Measurements from ENCODE around the gene GALNT2. TPM values are rescaled to one million over a fixed set of nuclear protein-coding genes. Genes with fewer than 3 reads are reported as not detected.

Gene GALNT2
- total RNA-seq = 100 to 1,000 TPM in 4 of 9 donors, 10 to 100 TPM in 5; 54.1 to 220 (median 88.2) TPM
- polyA plus RNA-seq = 100 to 1,000 TPM in 1 of 3 donors, 10 to 100 TPM in 2; 22.3 to 164 (median 39.1) TPM
- long read RNA-seq, donor 1, full-length matches to known transcripts = 40 of 81 reads
- long read RNA-seq, donor 1, partial matches to known transcripts = 41 of 81 reads
- long read RNA-seq, donor 1, other reads (novel, unspliced or antisense) = 0 of 81 reads
- long read RNA-seq, donor 2, full-length matches to known transcripts = 24 of 54 reads
- long read RNA-seq, donor 2, partial matches to known transcripts = 30 of 54 reads
- long read RNA-seq, donor 2, other reads (novel, unspliced or antisense) = 0 of 54 reads
- long read RNA-seq, donor 3, full-length matches to known transcripts = 25 of 94 reads
- long read RNA-seq, donor 3, partial matches to known transcripts = 69 of 94 reads
- long read RNA-seq, donor 3, other reads (novel, unspliced or antisense) = 0 of 94 reads
- long read RNA-seq, donor 4, full-length matches to known transcripts = 5 of 11 reads
- long read RNA-seq, donor 4, partial matches to known transcripts = 1 of 11 reads
- long read RNA-seq, donor 4, other reads (novel, unspliced or antisense) = 5 of 11 reads
- long read RNA-seq, donor 5, full-length matches to known transcripts = 87 of 155 reads
- long read RNA-seq, donor 5, partial matches to known transcripts = 45 of 155 reads
- long read RNA-seq, donor 5, other reads (novel, unspliced or antisense) = 23 of 155 reads
- long read RNA-seq, donor 6, full-length matches to known transcripts = 4 of 11 reads
- long read RNA-seq, donor 6, partial matches to known transcripts = 1 of 11 reads
- long read RNA-seq, donor 6, other reads (novel, unspliced or antisense) = 6 of 11 reads
- long read RNA-seq, donor 7, full-length matches to known transcripts = 24 of 56 reads
- long read RNA-seq, donor 7, partial matches to known transcripts = 32 of 56 reads
- long read RNA-seq, donor 7, other reads (novel, unspliced or antisense) = 0 of 56 reads
- long read RNA-seq, donor 8, full-length matches to known transcripts = 69 of 288 reads
- long read RNA-seq, donor 8, partial matches to known transcripts = 219 of 288 reads
- long read RNA-seq, donor 8, other reads (novel, unspliced or antisense) = 0 of 288 reads
- long read RNA-seq, donor 9, full-length matches to known transcripts = 18 of 18 reads
- long read RNA-seq, donor 9, partial matches to known transcripts = 0 of 18 reads
- long read RNA-seq, donor 9, other reads (novel, unspliced or antisense) = 0 of 18 reads
- long read RNA-seq, donor 10, full-length matches to known transcripts = 20 of 109 reads
- long read RNA-seq, donor 10, partial matches to known transcripts = 89 of 109 reads
- long read RNA-seq, donor 10, other reads (novel, unspliced or antisense) = 0 of 109 reads

DNA sequence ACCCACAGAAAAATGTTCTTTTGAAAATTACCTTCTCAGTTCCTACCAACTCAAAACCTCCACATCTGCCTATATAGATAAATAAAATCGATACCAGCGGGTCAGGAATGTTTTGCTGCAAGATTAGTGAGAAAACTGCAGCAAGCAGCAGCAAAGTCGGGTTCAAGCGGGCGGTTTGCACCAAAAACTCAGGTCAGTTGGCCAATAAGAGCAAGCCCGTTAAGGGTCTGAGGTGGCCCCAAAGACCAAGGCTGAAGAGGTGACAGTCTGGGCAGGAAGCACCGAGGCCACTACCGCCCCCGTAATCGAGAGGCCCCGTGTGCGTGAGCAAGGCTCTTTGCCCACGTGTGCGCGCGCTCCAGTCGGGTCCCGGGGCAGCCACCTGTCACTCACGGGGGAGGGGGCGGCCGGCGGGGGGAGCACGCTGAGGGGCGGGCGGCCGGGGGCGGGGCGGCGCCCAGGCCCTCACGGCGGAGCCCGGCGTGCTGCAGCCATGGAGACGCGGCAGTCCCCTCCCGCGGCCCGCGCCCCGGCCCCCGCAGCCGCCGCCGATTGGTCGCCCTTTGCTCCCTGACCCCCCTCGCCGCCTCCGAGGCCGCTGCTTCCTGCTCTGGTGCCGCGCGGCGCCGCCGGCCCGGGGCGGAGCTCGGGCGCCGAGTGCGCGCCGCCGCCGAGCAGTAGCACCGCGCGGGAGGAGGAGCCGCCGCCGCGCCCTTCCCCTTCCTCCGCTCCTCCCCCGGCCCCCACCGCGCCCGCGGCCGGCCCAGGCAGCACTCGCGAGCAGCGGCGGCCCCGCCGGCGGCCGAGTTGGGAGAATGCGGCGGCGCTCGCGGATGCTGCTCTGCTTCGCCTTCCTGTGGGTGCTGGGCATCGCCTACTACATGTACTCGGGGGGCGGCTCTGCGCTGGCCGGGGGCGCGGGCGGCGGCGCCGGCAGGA, at the start of gene GALNT2:
TSS of gene GALNT2 (plus strand) at position 773 of the 939 bp plus-strand sequence. CDS start at position 816, 43 bp downstream.
- intact Hi-C loops (cut with DNase I) = no loop called here
- 1 to 2% (median 1%) methylated on average over 7 to 103 of the region's 104 CpGs for WGBS, 4 donors

GRCh38 chr1:230020451-230020850, 46.6 kb upstream of the GALNT2 start:
- WGBS, 4 donors = 80 to 88% (median 85%) methylated on average over 3 of the region's 3 CpGs
- no peaks in the 10 kb centered on the region for H3K4me1 ChIP-seq (replicated peaks in 1 of 2)
- TF ChIP-seq, protein P1, sequence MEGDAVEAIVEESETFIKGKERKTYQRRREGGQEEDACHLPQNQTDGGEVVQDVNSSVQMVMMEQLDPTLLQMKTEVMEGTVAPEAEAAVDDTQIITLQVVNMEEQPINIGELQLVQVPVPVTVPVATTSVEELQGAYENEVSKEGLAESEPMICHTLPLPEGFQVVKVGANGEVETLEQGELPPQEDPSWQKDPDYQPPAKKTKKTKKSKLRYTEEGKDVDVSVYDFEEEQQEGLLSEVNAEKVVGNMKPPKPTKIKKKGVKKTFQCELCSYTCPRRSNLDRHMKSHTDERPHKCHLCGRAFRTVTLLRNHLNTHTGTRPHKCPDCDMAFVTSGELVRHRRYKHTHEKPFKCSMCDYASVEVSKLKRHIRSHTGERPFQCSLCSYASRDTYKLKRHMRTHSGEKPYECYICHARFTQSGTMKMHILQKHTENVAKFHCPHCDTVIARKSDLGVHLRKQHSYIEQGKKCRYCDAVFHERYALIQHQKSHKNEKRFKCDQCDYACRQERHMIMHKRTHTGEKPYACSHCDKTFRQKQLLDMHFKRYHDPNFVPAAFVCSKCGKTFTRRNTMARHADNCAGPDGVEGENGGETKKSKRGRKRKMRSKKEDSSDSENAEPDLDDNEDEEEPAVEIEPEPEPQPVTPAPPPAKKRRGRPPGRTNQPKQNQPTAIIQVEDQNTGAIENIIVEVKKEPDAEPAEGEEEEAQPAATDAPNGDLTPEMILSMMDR (IDR thresholded peaks at IDR 0.05) = no peak
- no peaks in the 10 kb centered on the region for H3K9me3 ChIP-seq (replicated peaks in 1 of 3)
- H3K27me3 ChIP-seq = no peaks in the 10 kb centered on the region
- no peaks in the 10 kb centered on the region for H3K36me3 ChIP-seq (replicated peaks in 1 of 2)
- no peak overlapping the region for H3K4me3 ChIP-seq
- intact Hi-C loops (cut with DNase I) = no loop called here
- H3K27ac ChIP-seq = no peak overlapping the region
- no peak for DNase-seq

More for the DNA sequence above, at the start of gene GALNT2:
- H3K4me1 ChIP-seq (replicated peaks in 1 of 2) = peaks cover 17 to 41% of the 10 kb centered on the region in 2 donors
- no peaks in the 10 kb centered on the region for H3K9me3 ChIP-seq (replicated peaks in 1 of 3)
- peak within 1 kb of the TSS; percentile 80 to 96 (median 84) for H3K4me3 ChIP-seq
- TF ChIP-seq, protein P1 (IDR thresholded peaks at IDR 0.05) = no peak
- peak; percentile 82 to 86 for TF ChIP-seq POLR2A (IDR thresholded peaks at IDR 0.05)
- no peaks in the 10 kb centered on the region for H3K36me3 ChIP-seq (replicated peaks in 1 of 2)
- H3K27ac ChIP-seq = peak within 1 kb of the TSS; percentile 83 to 98 (median 85)
- no peaks in the 10 kb centered on the region for H3K27me3 ChIP-seq
- DNase-seq = peak; percentile 88 to 93 (median 91)

GRCh38 chr1:230022666-230023380, 44.2 kb upstream of the GALNT2 start:
- Histone ChIP-seq H3K4me3 (no peak overlapping the region), H3K27me3 (no peaks in the 10 kb centered on the region), H3K4me1 (replicated peaks in 1 of 2) (no peaks in the 10 kb centered on the region), H3K9me3 (replicated peaks in 1 of 3) (no peaks in the 10 kb centered on the region), H3K36me3 (replicated peaks in 1 of 2) (no peaks in the 10 kb centered on the region), H3K27ac (no peak overlapping the region)
- TF ChIP-seq POLR2A (IDR thresholded peaks at IDR 0.05) = no peak
- TF ChIP-seq, protein P1 (IDR thresholded peaks at IDR 0.05) = no peak
- 83 to 87% (median 86%) methylated on average over 6 of the region's 6 CpGs for WGBS, 4 donors
- intact Hi-C loops (cut with DNase I) = no loop called here
- no peak for DNase-seq

All from adrenal gland (tissue), 19 donors.